A673 (cell line): ENCODE measurements around the gene UBASH3B. TPM values are rescaled to one million over a fixed set of nuclear protein-coding genes. Genes with fewer than 3 reads are reported as not detected.
A peak's percentile ranks its signal among the peaks of the same experiment; 100 is the strongest.

Experiments
- BruUV-seq: library from RNA; stranded (reverse); fragments of 400-500 nt; replicated peaks from 2 replicates; lab custom pipeline; 2021; lab: Mats Ljungman, UMichigan
- CTCF ChIA-PET: fragments of 300-600 bp; sonication (Branson Sonifier 250); formaldehyde crosslinking; loops from one replicate; lab custom pipeline; 2022; ENCODE audit warnings: antibody characterized with exemption; lab: Charles Lee
- POLR2A ChIA-PET: fragments of 300-600 bp; sonication (Branson Sonifier 250); formaldehyde crosslinking; loops from one replicate; lab custom pipeline; 2022; ENCODE audit warnings: antibody characterized with exemption; ENCODE audit not compliant: low non-redundant PET; lab: Charles Lee
- DNase-seq: peaks from one replicate; pipeline ENCODE4 v3.0.0-alpha.2; 2015; ENCODE audit warnings: low spot score
- H3K27ac ChIP-seq: fragments of 200-600 bp; sonication (generic); 2 replicates; pipeline ENCODE4 v1.5.1; 2016; ENCODE audit warnings: mixed run types, low read depth, mild to moderate bottlenecking, mixed read lengths, antibody characterized with exemption, low read length; ENCODE audit not compliant: poor library complexity, severe bottlenecking
- H3K27me3 ChIP-seq: fragments of 200-600 bp; sonication (generic); replicated peaks from 2 replicates; pipeline ENCODE4 v1.6.1; 2017; ENCODE audit warnings: mixed run types, low read depth, mild to moderate bottlenecking, mixed read lengths, antibody characterized with exemption, low read length; ENCODE audit not compliant: insufficient read depth, poor library complexity
- H3K36me3 ChIP-seq: fragments of 200-600 bp; sonication (generic); 2 replicates; pipeline ENCODE4 v1.6.1; 2016; ENCODE audit warnings: mixed run types, mild to moderate bottlenecking, mixed read lengths, antibody characterized with exemption, low read length; ENCODE audit not compliant: insufficient read depth, poor library complexity, severe bottlenecking
- H3K4me1 ChIP-seq: fragments of 200-600 bp; sonication (generic); 2 replicates; pipeline ENCODE4 v1.6.1; 2017; ENCODE audit warnings: mixed run types, mild to moderate bottlenecking, mixed read lengths, antibody characterized with exemption, low read length; ENCODE audit not compliant: insufficient read depth, poor library complexity, severe bottlenecking
- H3K4me3 ChIP-seq: fragments of 200-600 bp; sonication (generic); 2 replicates; pipeline ENCODE4 v1.5.1; 2016; ENCODE audit warnings: low read depth, mixed run types, mild to moderate bottlenecking, mixed read lengths, low read length; ENCODE audit not compliant: poor library complexity, severe bottlenecking
- H3K9me3 ChIP-seq: fragments of 200-600 bp; sonication (generic); 2 replicates; pipeline ENCODE4 v1.6.1; 2016; ENCODE audit warnings: mixed run types, low read depth, mild to moderate bottlenecking, mixed read lengths, antibody characterized with exemption, low read length; ENCODE audit not compliant: poor library complexity, severe bottlenecking
- CTCF ChIP-seq: fragments of 300-800, 200-600 bp; sonication (generic); conservative IDR thresholded peaks from 2 replicates; pipeline ENCODE4 v1.5.1; 2017; ENCODE audit warnings: low read depth, mild to moderate bottlenecking, antibody characterized with exemption, low read length, moderate library complexity, mixed read lengths
- EZH2 ChIP-seq: fragments of 200-600 bp; sonication (generic); IDR thresholded peaks from 2 replicates; pipeline ENCODE4 v1.6.1; 2017; ENCODE audit warnings: borderline replicate concordance, low read depth, mild to moderate bottlenecking, mixed read lengths, antibody characterized with exemption, low read length; ENCODE audit not compliant: poor library complexity, severe bottlenecking
- intact Hi-C: fragments of 100-400 bp; cut with micrococcal nuclease; formaldehyde crosslinking; loops from one replicate; pipeline ENCODE4 v1.10.0; 2022; ENCODE audit not compliant: unreplicated experiment
- total RNA-seq: library from RNA; stranded (reverse); gene quantifications from 2 replicates; pipeline ENCODE4 v1.2.3, GENCODE V29; 2021

The UBASH3B gene
- total RNA-seq, 1 experiment from 2014 or later = 15.3 TPM

GRCh38 chr11:122656631-122657101, 1.1 kb downstream of the UBASH3B start:
- peak overlapping the region; percentile 95 for H3K4me3 ChIP-seq
- no peaks in the 10 kb centered on the region for H3K27me3 ChIP-seq
- no peaks in the 10 kb centered on the region for H3K36me3 ChIP-seq
- ChIA-PET CTCF (interaction anchor here (0.6 to 2.3 kb wide), 2 partner anchors 55 to 125 kb away, joined by 7 to 10 read pairs; no protein-coding TSS in a partner anchor), POLR2A (no interaction called here)
- no peaks in the 10 kb centered on the region for H3K9me3 ChIP-seq
- peaks cover 22% of the 10 kb centered on the region for H3K4me1 ChIP-seq
- no TSS peak for BruUV-seq
- no peak for DNase-seq
- no peak overlapping the region for H3K27ac ChIP-seq
- TF ChIP-seq EZH2 (no peak), CTCF (no peak)
- intact Hi-C loops = no loop called here

- CTCF ChIA-PET = interaction anchor here (0.6 kb wide), 1 partner anchor 47 kb away, joined by 4 read pairs; no protein-coding TSS in a partner anchor
- no peaks in the 10 kb centered on the region for H3K27me3 ChIP-seq
- no peak for TF ChIP-seq CTCF
- no peak for TF ChIP-seq EZH2
- intact Hi-C loops = no loop called here
- no peaks in the 10 kb centered on the region for H3K9me3 ChIP-seq
- no peak overlapping the region for H3K4me3 ChIP-seq
- BruUV-seq = no TSS peak
- POLR2A ChIA-PET = interaction anchor here (0.6 kb wide), 1 partner anchor 170 kb away, joined by 3 read pairs; no protein-coding TSS in a partner anchor
- no peaks in the 10 kb centered on the region for H3K36me3 ChIP-seq
- peaks cover 12% of the 10 kb centered on the region for H3K4me1 ChIP-seq
- H3K27ac ChIP-seq = no peak overlapping the region
- DNase-seq = no peak
These were observed 4.4 kb downstream of the UBASH3B start for GRCh38 chr11:122659676-122660554.

GRCh38 chr11:122661182-122661945, 5.8 kb downstream of the UBASH3B start:
- Histone ChIP-seq H3K36me3 (no peaks in the 10 kb centered on the region), H3K27me3 (no peaks in the 10 kb centered on the region), H3K9me3 (no peaks in the 10 kb centered on the region), H3K4me3 (no peak overlapping the region), H3K27ac (no peak overlapping the region), H3K4me1 (peaks cover 9% of the 10 kb centered on the region)
- ChIA-PET CTCF (interaction anchor here (0.6 kb wide), 1 partner anchor 560 kb away, joined by 4 read pairs; no protein-coding TSS in a partner anchor), POLR2A (interaction anchor here (0.7 kb wide), 1 partner anchor 92 kb away, joined by 7 read pairs; no protein-coding TSS in a partner anchor)
- BruUV-seq = no TSS peak
- peak; percentile 33 for DNase-seq
- intact Hi-C loops = no loop called here
- no peak for TF ChIP-seq CTCF
